ENCODE measurements around the gene FOXA2.

- TF ChIP-seq TAF1 (IDR thresholded peaks at IDR 0.05; ENCODE audit: low read depth) (no peak), CTCF (IDR thresholded peaks at IDR 0.05; ENCODE audit: poor library complexity, severe bottlenecking) (no peak), EP300 (conservative IDR thresholded peaks at IDR 0.05; ENCODE audit: poor library complexity, severe bottlenecking) (no peak)
These were observed 1.6 kb upstream of the FOXA2 start for GRCh38 chr20:22585786-22586493.
